GM12892 (cell line): Measurements from ENCODE around the gene PCDHA1.

ENCODE experiments used
- POLR2A ChIP-seq: IDR thresholded peaks from 2 replicates; pipeline ENCODE4 v1.6.1; 2011; ENCODE audit warnings: low read depth, low read length, control low read depth
- POLR2AphosphoS5 ChIP-seq: IDR thresholded peaks from 2 replicates; pipeline ENCODE4 v1.6.1; 2011; ENCODE audit warnings: low read depth, low read length, control low read depth
- TAF1 ChIP-seq: IDR thresholded peaks from 2 replicates; pipeline ENCODE4 v1.6.1; 2011; ENCODE audit warnings: low read depth, mild to moderate bottlenecking, control low read depth, low read length, borderline replicate concordance

GRCh38 chr5:140795259-140795641 lies 9.3 kb downstream of the PCDHA1 start:
- TF ChIP-seq POLR2A, result no peak
- no peak for TF ChIP-seq POLR2AphosphoS5
- TF ChIP-seq TAF1, result no peak
